GM19324 (cell line): ENCODE results near the gene GNG7.

ENCODE experiments used
- ATAC-seq: cut with Tn5 transposase; IDR thresholded peaks from one replicate; pipeline ENCODE4 v1.9.1; 2021; ENCODE audit warnings: mild to moderate bottlenecking, moderate library complexity; ENCODE audit not compliant: unreplicated experiment, low FRiP score

GNG7 gene

DNA sequence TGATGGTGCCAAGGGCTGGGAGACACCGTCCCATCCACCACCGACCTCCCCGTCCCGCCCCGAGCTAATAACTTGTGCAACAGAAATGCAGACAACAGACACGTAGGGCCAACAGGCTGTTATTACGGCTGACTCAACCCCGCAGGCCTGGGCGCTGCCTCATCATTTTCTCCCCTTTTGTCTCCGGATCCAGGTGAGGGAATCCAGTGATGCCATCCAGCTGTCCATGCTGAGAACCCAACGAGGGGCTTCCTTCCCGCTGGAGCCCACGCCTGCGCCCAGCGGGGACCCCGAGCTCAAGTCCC is 25.1 kb upstream of the GNG7 start:
- ATAC-seq = no peak

DNA sequence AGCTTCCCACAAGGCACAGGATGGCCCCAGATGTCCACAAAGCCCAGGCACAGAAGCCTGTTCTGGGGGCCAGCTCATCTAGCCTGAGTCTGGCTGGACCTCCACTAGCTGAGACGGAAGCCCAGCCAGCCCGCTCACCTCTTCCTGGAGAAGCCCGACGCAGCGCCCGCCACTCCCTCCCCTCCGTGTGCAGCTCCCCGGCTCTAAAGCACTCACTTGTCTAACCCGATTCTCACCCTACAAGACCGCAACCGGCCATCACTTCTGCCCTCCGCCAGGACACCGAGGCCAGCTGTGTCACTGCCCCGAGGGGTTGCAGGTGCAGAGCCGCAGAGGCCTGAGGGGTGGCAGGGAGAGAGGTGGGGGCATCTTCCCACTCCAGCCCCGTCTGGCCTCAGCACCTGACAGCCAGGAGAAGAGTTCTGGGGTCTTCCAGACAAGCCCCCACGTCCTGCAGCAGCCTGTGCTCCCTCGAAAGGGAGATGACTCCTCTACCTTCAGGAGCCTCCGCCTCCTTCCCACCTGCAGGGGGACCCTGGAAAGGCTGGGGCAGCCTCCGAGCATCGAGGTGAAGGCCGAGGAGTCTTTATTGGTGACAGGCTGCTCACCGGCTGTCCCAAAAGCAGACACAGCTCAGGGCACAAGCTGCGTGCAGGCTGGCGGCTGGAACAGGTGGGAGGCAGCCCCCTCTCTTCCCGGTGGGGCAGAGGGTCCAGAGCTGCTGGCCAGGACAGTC is 24.6 kb upstream of the GNG7 start:
- no peak for ATAC-seq

DNA sequence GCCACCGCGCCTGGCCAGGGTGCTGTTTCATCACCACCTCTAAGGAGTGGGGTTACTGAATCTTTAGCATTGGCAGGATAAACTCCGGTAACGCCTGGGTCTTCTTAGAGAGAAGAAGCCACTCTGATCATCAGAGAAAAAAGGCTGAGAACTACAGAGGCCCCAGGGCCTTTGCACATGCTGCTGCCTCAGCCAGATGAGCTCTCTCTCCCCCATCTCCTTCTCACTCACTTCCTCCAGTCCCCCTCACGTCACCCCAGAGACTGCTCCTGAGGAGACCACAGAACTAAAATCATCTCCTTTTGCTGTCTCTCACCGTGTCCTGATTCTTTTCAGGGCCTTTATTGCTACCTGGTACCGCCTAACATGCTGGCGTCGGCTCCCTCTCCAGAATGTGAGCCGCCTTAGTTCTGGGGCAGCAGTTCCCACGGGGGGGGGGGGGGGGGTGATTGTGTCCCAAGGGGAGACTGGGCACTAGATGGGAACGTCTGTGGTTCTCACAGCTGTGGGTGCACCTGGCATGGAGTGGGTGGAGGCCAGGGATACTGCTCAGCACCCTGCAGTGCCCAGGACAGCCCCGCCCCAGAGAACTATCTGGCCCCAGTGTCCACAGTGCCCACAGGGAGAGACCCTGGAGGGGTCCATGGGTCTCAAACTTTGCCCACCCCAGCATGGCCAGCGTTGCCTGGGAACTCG is 23.8 kb upstream of the GNG7 start:
- no peak for ATAC-seq

DNA sequence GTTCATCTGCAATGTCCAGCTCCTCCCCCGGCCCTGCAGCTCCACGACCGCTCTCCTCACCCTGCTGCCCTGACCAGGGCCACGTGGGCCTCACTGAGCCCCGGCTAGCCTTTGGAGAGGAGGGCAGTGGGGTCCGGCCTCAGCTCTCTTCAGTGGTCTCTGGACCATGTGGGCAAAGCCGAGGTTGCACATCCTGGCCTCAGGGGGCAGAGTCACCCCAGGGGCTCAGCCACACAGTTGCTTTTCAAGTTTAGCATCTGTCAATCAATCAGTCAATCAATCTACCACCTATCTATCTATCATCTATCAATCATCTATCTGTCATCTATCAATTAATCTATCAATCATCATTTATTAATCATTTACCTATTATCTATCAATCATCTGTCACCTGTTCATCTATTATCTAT is 21.7 kb upstream of the GNG7 start:
- ATAC-seq = no peak

DNA sequence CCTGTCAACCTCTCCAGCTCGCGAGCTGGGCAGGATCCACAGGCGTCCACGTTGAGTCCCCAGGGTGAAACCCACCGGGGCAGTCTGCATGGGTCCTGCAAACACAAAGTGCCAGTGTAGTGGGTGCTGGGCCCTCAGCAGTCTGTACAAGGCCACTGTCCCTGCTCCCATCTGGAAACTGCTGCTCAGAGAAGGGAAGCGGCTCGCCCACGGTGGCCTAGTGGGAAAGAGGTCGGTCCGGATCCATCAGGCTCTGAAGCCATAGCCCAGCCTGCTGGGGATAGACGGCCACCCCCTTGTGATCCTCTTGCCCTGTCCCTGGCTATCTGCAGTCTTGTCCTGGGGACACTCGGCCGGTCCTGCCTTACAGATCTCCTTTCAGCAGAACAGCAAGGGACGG is 21.3 kb upstream of the GNG7 start:
- no peak for ATAC-seq

DNA sequence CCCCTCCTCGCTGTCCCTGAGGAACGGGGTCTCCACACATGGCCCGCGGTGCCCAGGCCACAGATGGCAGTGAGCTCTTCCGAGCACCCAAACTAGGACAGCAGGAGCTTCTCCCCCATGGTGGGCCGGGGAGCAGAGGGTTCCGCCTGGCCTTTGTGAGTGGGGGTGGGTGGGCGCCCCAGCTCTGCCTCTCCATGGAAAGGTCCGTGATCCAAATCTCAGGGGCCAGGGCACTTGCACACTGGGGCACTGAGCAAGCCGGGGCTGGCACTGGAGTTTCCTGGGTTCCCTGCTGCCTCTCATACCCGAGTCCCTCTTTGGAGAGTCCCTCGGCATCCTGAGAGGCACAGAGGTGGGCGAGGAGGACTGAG is 20.8 kb upstream of the GNG7 start:
- no peak for ATAC-seq

GRCh38 chr19:2722541-2723344 is 20.2 kb upstream of the GNG7 start:
- no peak for ATAC-seq

DNA sequence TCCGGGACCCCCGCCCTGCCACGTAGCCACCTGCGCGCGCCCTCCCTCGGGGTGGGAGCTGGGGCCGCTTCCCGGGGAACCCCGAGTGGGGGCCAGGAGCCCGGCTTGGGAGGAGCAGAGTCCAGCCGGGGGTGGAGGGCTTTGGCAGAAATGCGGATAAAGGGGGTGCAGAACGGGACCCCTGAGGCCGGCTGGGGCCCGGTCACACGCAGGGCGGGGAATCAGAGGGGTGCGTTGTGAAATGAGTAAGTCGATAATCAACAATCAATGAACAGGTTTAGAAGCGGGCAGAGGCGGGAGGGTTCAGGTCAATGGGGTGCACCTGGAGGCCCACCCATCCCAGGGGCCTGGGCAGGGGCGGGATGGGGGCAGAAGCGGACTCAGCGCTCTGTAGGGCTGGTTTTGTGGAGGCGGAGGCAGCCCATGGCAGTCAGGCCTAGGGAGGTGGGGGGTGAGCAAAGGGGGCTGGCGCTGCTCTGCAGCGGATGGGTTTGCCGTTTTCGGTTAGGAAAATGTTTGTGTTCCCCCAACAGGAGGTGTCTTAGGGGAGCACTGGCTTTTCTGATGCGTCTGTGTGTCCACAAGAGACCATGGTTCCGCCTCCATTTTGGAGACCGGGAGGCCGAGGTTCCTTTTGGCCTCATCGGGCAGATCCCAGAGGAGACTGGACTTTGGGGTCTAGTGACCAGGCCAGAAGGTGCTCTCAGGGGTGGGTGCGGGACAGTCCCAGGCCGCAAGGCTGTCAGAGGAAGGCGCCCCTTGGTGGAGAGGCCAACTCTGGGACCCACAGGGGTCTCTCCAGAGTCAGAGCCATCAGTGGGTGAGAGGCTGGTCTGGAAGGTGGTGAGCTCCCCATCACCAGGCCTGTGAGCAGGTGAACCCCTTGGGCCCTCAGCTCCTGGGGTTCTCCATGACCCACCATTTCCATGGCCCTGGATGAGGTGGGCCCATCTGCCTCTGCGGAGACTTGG is 19.4 kb upstream of the GNG7 start:
- ATAC-seq = no peak

GRCh38 chr19:2720777-2721569 is 18.5 kb upstream of the GNG7 start, which contains the start of gene DIRAS1:
DIRAS1 (minus strand) TSS chr19:2721372; CDS start chr19:2717806, 3,566 bp downstream.
- ATAC-seq = no peak

DNA sequence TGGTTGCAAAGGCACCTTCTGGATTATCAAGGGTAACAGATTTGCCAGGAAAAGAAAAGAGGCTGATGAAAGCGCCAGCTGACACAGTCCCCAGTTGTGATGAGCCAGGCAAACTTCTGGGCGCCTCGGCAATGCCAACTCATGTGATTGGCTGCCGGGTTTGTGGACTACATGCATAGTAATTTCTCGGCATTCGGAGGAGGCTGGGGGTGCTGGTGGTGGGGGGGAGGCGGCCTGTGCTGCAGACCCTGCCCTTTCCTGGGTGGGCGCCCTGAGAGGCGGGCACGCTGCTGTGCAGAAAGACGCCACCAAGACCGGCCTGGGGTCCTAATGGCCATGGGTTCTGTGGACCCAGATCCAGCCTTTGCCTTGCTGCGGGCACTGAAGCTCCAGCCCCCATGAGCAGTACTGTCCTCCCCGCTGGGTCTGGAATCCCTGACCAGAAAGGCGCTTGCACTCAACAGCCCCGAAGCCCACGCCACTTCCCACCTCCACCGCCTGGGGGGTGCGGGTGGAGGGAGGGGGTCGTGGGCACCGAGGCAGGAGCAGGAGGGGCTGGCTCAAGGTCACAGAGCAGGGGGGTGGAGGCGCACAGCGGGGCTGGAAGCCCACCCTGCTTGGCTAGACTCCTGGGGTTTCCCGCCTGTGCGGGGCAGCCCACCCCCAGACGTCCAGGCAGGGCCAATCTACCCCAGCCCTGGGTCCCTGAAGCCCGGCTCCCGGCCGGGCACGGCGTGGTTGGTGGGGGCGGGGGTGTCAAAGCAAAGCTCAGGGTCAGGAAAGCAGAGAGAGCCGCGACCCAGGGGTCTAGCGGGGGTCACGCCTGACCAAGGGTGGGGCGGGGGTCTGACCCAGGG is 17.7 kb upstream of the GNG7 start:
- no peak for ATAC-seq

DNA sequence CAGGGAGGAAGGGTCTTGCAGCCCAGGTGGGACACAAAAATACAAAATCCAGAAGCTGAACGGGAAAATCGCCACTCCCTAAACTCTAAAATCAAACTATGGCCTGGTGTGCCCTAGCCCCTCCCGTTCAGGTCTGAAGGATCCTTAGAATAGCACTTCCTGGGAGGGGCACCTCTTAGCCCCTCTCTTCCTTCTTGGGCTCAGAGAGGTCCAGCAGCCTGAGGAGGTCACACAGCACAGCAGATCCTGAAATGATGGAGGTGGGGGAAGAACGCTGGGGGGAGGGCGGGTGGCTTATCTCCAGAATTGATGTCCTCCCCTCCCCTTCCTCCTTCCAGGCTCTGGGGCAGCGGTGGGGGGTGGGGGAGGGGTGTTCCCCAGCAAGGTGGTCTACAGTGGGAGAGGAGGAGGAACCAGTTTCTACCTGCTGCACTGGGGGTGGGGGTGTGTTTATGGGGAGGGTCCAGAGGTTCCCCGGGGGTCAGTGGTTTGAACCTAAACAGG is 16.8 kb upstream of the GNG7 start:
- no peak for ATAC-seq

- ATAC-seq = no peak
These were observed 15.4 kb upstream of the GNG7 start for GRCh38 chr19:2717638-2718541.

DNA sequence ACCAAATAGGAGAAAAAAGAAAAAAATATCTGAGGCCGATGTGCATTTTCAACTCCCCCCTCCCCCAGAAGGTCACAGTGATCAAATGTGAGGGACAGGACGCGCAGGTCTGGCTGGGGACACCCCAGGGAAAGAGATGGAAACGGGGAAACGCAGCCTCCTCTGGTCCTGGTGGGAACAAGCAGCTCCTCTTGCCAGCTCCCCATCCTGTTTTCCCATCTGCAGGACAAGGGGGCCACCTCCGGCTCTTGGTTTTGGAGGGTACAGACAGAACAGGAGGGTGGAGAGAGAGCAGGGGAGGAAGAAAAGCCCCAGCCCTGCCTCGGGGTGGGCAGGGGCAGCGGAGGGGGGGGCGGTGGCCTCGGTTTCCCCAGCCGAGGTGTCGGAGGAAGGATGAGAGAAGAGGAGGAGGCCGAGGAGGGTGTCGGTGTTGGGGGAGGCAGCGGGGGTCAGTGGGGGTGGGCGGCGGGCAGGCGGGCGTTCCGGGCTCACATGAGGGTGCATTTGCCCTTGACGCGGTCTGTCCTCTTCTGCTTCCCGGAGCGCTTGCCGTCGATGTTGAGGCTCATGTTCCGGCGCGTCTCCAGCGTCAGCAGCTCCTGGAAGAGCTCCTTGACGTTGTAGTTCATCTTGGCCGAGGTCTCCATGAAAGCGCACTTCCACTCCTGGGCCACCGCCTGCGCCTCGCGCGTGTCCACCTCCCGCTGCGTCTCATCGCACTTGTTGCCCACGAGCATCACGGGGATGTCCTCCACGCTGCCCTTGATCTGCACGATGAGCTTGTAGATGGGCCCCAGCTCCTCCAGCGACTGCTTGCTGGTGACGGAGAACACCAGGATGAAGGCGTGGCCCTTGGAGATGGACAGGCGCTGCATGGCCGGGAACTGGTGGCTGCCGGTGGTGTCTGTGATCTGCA is 14.5 kb upstream of the GNG7 start:
- ATAC-seq = no peak

DNA sequence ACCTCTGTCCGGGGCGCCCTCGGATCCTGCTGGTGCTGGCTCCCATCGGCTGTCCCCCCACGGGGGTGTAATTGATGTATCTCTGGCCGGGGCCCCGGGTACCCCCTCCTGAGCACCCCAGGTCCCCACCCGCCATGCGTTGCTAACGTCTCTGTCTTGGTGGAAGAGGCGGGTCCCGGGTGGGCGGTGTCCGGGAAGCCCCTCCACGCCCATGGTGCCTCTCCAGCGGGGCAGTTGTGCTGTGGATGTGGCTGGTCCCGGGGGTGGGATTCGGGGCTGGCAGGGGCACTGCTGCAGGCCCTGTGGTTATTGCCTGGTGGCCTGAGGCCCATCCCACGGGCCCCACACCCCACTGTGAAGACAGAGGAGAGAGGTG is 13.8 kb upstream of the GNG7 start:
- ATAC-seq = no peak

DNA sequence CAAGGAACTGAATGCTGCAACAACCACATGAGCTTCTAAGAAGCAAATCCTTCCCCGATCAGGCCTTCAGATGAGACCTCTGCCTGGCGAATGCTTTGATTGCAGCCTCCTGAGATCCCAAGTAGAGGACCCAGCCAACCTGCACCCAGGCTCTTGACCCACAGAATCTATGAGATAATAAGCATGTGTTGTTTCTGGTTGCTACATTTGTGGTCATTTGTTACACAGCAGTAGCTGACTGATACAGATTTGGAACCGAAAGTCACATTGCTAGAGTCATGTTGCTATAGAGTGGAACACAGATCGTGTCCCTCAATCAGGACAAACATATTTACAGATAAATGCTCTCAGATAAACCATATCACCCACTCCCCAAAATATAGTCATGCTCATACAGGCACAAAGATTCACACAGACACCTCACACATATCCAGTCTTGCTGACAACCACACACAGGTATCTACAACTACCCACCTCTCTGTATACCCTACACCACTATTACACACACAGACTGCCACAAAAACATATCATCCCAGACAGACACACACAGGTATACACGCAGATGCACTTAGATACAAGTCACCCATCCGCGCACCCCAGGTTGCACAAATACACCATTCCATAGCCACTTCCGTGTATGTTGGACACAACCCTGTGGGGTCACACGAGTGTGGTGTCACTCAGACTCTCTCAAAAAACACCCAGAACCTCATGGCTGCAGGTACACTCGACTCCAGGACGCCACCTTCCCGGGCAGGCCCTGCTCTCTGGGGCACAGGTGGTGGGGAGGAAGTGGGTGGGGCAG is 13.2 kb upstream of the GNG7 start:
- ATAC-seq = no peak
